K562 (cell line): Measurements from ENCODE around the gene AK2.

Experiments
- FUS ChIP-seq: fragments of 200-400 bp; formaldehyde crosslinking; optimal IDR thresholded peaks from 2 replicates; pipeline ENCODE3; 2017; ENCODE audit warnings: low read depth, low read length
- HSF4 ChIP-seq: fragments of 250-450 bp; sonication (Bioruptor Pico); IDR thresholded peaks from 2 replicates; pipeline ENCODE4 v2.1.2; 2022; ENCODE audit warnings: mild to moderate bottlenecking, moderate library complexity, borderline replicate concordance
- JUND ChIP-seq, 2 experiments: IDR thresholded peaks; 2 replicates in 1 of 2; 3 replicates in 1 of 2; pipeline ENCODE4 v1.6.1; 2011; ENCODE audit warnings: borderline replicate concordance in 2 of 2, low read depth in 2 of 2, low read length in 2 of 2, improper control_type of control experiment in 1 of 2, missing biosample characterization in 1 of 2, missing genetic modification characterization in 1 of 2, missing genetic modification reagents in 1 of 2
- MAZ ChIP-seq, 2 experiments: fragments of 450-650 bp in 1 of 2; sonication (generic) in 1 of 2; formaldehyde crosslinking; IDR thresholded peaks in 1 of 2; conservative IDR thresholded peaks in 1 of 2; 2 replicates each; pipeline versions ENCODE4 v1.4.0 to v1.5.0; 2020; ENCODE audit warnings: mild to moderate bottlenecking in 1 of 2, missing genetic modification reagents in 1 of 2
- MEF2A ChIP-seq: IDR thresholded peaks from 2 replicates; pipeline ENCODE4 v1.6.1; 2011; ENCODE audit warnings: low read depth, mild to moderate bottlenecking, low read length, moderate library complexity; ENCODE audit not compliant: control insufficient read depth
- PTBP1 ChIP-seq: fragments of 200-400 bp; formaldehyde crosslinking; IDR thresholded peaks from 2 replicates; pipeline ENCODE4 v1.6.1; 2017; ENCODE audit warnings: low read depth, low read length
- PYGO2 ChIP-seq: fragments of 450-650 bp; IDR thresholded peaks from 2 replicates; pipeline ENCODE4 v1.6.1; 2016; ENCODE audit warnings: mild to moderate bottlenecking, missing genetic modification characterization, moderate library complexity, missing compliant biosample characterization
- RBM22 ChIP-seq: fragments of 200-400 bp; formaldehyde crosslinking; IDR thresholded peaks from 2 replicates; pipeline ENCODE4 v1.6.1; 2018; ENCODE audit warnings: low read length, low read depth; ENCODE audit not compliant: poor library complexity, severe bottlenecking
- RFX5 ChIP-seq: IDR thresholded peaks from 2 replicates; pipeline ENCODE4 v1.6.1; 2011; ENCODE audit warnings: low read depth, mild to moderate bottlenecking, improper control_type of control experiment, low read length
- TCF7L2 ChIP-seq: fragments of 150-350 bp; IDR thresholded peaks from 2 replicates; pipeline ENCODE4 v1.6.1; 2016; ENCODE audit warnings: low read depth, mild to moderate bottlenecking, low read length, moderate library complexity
- ZFP30 ChIP-seq: fragments of 250-450 bp; sonication (Bioruptor Pico); IDR thresholded peaks from 2 replicates; pipeline ENCODE4 v1.8.0; 2022; ENCODE audit warnings: moderate library complexity, mild to moderate bottlenecking, inconsistent platforms, borderline replicate concordance
- TF ChIP-seq, protein P1 (sequence below): fragments of 250-450 bp; sonication (Bioruptor Pico); IDR thresholded peaks from 2 replicates; pipeline ENCODE4 v1.5.1; 2021; ENCODE audit warnings: mild to moderate bottlenecking

DNA sequence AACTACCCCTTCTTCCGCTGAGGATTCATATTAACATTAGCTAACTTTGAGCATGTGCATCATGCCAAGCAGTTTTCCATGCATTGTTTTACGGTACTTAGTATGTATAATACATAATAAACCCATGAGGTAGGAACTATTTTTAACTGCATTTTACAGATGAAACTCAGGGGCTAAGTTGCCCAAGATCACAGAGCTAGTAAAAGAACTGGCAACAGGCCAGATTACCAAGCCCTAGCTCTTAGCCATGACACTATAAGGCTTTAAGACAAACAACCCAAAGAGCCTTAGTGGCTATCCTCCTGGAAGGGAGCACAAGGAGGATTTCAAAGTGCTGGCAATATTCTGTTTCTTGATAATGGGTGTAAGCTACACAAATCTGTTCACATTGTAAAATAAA, 6.1 kb downstream of the AK2 start:
- TF ChIP-seq RFX5 (no peak), MEF2A (no peak), FUS (no peak), ZFP30 (CRISPR knock-in tag) (no peak), TCF7L2 (no peak), JUND (IDR thresholded peaks at IDR 0.05; ENCODE audit: borderline replicate concordance, low read depth, low read length) (no peak), JUND (tag; IDR thresholded peaks at IDR 0.05; ENCODE audit: borderline replicate concordance, low read depth, low read length) (no peak), RBM22 (no peak), PYGO2 (tag) (no peak), MAZ (CRISPR knock-in tag; conservative IDR thresholded peaks at IDR 0.05 in 1 of 2, IDR thresholded peaks at IDR 0.05 in 1 of 2) (no peak), PTBP1 (no peak), HSF4 (CRISPR knock-in tag) (no peak)
- TF ChIP-seq, protein P1, sequence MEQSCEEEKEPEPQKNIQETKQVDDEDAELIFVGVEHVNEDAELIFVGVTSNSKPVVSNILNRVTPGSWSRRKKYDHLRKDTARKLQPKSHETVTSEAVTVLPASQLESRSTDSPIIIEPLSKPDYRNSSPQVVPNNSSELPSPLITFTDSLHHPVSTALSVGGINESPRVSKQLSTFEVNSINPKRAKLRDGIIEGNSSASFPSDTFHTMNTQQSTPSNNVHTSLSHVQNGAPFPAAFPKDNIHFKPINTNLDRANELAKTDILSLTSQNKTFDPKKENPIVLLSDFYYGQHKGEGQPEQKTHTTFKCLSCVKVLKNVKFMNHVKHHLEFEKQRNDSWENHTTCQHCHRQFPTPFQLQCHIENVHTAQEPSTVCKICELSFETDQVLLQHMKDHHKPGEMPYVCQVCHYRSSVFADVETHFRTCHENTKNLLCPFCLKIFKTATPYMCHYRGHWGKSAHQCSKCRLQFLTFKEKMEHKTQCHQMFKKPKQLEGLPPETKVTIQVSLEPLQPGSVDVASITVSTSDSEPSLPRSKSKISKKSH, result no peak
